HEK293 (cell line): ENCODE data around the gene CSKMT.

ENCODE experiments used
- BCL11B ChIP-seq: fragments of 450-650 bp; formaldehyde crosslinking; IDR thresholded peaks from 2 replicates; pipeline ENCODE4 v1.5.1; 2016; ENCODE audit warnings: low read depth, missing biosample characterization, missing genetic modification characterization
- HIC1 ChIP-seq: fragments of 450-650 bp; formaldehyde crosslinking; IDR thresholded peaks from 2 replicates; pipeline ENCODE4 v1.5.1; 2016; ENCODE audit warnings: missing biosample characterization, missing genetic modification characterization
- IKZF3 ChIP-seq: fragments of 450-650 bp; IDR thresholded peaks from 2 replicates; pipeline ENCODE4 v1.5.0; 2018; ENCODE audit warnings: missing biosample characterization, mild to moderate bottlenecking, missing genetic modification characterization, moderate library complexity
- KLF10 ChIP-seq: fragments of 450-650 bp; IDR thresholded peaks from 2 replicates; pipeline ENCODE4 v1.5.1; 2018; ENCODE audit warnings: missing biosample characterization, mild to moderate bottlenecking, missing genetic modification characterization
- SP3 ChIP-seq: fragments of 450-650 bp; formaldehyde crosslinking; IDR thresholded peaks from 2 replicates; pipeline ENCODE4 v1.5.1; 2016; ENCODE audit warnings: missing biosample characterization, missing genetic modification characterization
- ZBTB11 ChIP-seq: fragments of 450-650 bp; formaldehyde crosslinking; conservative IDR thresholded peaks from 2 replicates; pipeline ENCODE4 v1.5.1; 2016; ENCODE audit warnings: low read depth, missing biosample characterization, missing genetic modification characterization
- ZBTB20 ChIP-seq: fragments of 450-650 bp; formaldehyde crosslinking; IDR thresholded peaks from 2 replicates; pipeline ENCODE4 v1.5.1; 2016; ENCODE audit warnings: missing biosample characterization, missing genetic modification characterization
- ZNF138 ChIP-seq: fragments of 450-650 bp; formaldehyde crosslinking; IDR thresholded peaks from 2 replicates; pipeline ENCODE4 v1.5.1; 2016; ENCODE audit warnings: missing biosample characterization, missing genetic modification characterization, borderline replicate concordance
- ZNF214 ChIP-seq: fragments of 450-650 bp; formaldehyde crosslinking; IDR thresholded peaks from 2 replicates; pipeline ENCODE4 v1.5.1; 2017; ENCODE audit warnings: missing biosample characterization, mild to moderate bottlenecking, missing genetic modification characterization, borderline replicate concordance
- ZNF239 ChIP-seq: fragments of 450-650 bp; formaldehyde crosslinking; IDR thresholded peaks from 2 replicates; pipeline ENCODE4 v1.5.1; 2016; ENCODE audit warnings: missing biosample characterization, missing genetic modification characterization
- ZNF292 ChIP-seq: fragments of 450-650 bp; formaldehyde crosslinking; IDR thresholded peaks from 2 replicates; pipeline ENCODE4 v1.5.1; 2016; ENCODE audit warnings: low read depth, missing biosample characterization, missing genetic modification characterization, borderline replicate concordance
- ZNF433 ChIP-seq: fragments of 450-650 bp; formaldehyde crosslinking; IDR thresholded peaks from 2 replicates; pipeline ENCODE4 v1.5.1; 2016; ENCODE audit warnings: missing biosample characterization, missing genetic modification characterization, low read depth
- ZNF555 ChIP-seq: fragments of 450-650 bp; formaldehyde crosslinking; conservative IDR thresholded peaks from 2 replicates; pipeline ENCODE4 v1.5.1; 2017; ENCODE audit warnings: missing biosample characterization, mild to moderate bottlenecking, missing genetic modification characterization, inconsistent platforms
- ZNF830 ChIP-seq: fragments of 450-650 bp; IDR thresholded peaks from 2 replicates; pipeline ENCODE4 v1.5.0; 2018; ENCODE audit warnings: missing biosample characterization, missing genetic modification characterization, low read depth, mild to moderate bottlenecking, moderate library complexity
- TF ChIP-seq, protein P1 (sequence below): fragments of 450-650 bp; formaldehyde crosslinking; optimal IDR thresholded peaks from 2 replicates; pipeline ENCODE3; 2016; ENCODE audit warnings: missing biosample characterization, mild to moderate bottlenecking, missing genetic modification characterization
- TF ChIP-seq, protein P2 (sequence below): fragments of 450-650 bp; formaldehyde crosslinking; IDR thresholded peaks from 2 replicates; pipeline ENCODE4 v1.5.1; 2017; ENCODE audit warnings: missing biosample characterization, mild to moderate bottlenecking, missing genetic modification characterization, moderate library complexity
- TF ChIP-seq, protein P3 (sequence below): fragments of 450-650 bp; formaldehyde crosslinking; IDR thresholded peaks from 2 replicates; pipeline ENCODE4 v1.5.1; 2017; ENCODE audit warnings: missing biosample characterization, missing genetic modification characterization
- TF ChIP-seq, protein P4 (sequence below): fragments of 450-650 bp; formaldehyde crosslinking; IDR thresholded peaks from 2 replicates; pipeline ENCODE4 v1.5.1; 2016; ENCODE audit warnings: missing biosample characterization, missing genetic modification characterization

The CSKMT gene

GRCh38 chr11:62707277-62707861 lies 42.3 kb downstream of the CSKMT start, which contains the start of the genes BSCL2 and GNG3 (continued):
- TF ChIP-seq HIC1 (tag by site-specific recombination) (no peak), SP3 (tag by site-specific recombination) (no peak), ZNF239 (tag by site-specific recombination) (no peak), ZNF830 (no peak), BCL11B (tag by site-specific recombination) (no peak), KLF10 (tag by site-specific recombination) (peak; percentile 56; the same call in 1 of the 2 replicates), ZNF555 (tag by site-specific recombination) (no peak), IKZF3 (tag by site-specific recombination) (no peak), ZNF138 (tag by site-specific recombination) (no peak), ZNF433 (no peak), ZNF292 (tag by site-specific recombination) (no peak), ZBTB11 (tag by site-specific recombination) (no peak), ZNF214 (tag by site-specific recombination) (no peak), ZBTB20 (no peak)
- TF ChIP-seq, protein P1, sequence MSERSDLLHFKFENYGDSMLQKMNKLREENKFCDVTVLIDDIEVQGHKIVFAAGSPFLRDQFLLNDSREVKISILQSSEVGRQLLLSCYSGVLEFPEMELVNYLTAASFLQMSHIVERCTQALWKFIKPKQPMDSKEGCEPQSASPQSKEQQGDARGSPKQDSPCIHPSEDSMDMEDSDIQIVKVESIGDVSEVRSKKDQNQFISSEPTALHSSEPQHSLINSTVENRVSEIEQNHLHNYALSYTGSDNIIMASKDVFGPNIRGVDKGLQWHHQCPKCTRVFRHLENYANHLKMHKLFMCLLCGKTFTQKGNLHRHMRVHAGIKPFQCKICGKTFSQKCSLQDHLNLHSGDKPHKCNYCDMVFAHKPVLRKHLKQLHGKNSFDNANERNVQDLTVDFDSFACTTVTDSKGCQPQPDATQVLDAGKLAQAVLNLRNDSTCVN (tag by site-specific recombination), result peak; percentile 15
- TF ChIP-seq, protein P2, sequence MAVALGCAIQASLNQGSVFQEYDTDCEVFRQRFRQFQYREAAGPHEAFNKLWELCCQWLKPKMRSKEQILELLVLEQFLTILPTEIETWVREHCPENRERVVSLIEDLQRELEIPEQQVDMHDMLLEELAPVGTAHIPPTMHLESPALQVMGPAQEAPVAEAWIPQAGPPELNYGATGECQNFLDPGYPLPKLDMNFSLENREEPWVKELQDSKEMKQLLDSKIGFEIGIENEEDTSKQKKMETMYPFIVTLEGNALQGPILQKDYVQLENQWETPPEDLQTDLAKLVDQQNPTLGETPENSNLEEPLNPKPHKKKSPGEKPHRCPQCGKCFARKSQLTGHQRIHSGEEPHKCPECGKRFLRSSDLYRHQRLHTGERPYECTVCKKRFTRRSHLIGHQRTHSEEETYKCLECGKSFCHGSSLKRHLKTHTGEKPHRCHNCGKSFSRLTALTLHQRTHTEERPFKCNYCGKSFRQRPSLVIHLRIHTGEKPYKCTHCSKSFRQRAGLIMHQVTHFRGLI (tag by site-specific recombination), result no peak
- TF ChIP-seq, protein P3, sequence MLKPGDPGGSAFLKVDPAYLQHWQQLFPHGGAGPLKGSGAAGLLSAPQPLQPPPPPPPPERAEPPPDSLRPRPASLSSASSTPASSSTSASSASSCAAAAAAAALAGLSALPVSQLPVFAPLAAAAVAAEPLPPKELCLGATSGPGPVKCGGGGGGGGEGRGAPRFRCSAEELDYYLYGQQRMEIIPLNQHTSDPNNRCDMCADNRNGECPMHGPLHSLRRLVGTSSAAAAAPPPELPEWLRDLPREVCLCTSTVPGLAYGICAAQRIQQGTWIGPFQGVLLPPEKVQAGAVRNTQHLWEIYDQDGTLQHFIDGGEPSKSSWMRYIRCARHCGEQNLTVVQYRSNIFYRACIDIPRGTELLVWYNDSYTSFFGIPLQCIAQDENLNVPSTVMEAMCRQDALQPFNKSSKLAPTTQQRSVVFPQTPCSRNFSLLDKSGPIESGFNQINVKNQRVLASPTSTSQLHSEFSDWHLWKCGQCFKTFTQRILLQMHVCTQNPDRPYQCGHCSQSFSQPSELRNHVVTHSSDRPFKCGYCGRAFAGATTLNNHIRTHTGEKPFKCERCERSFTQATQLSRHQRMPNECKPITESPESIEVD (tag by site-specific recombination), result no peak
- TF ChIP-seq, protein P4, sequence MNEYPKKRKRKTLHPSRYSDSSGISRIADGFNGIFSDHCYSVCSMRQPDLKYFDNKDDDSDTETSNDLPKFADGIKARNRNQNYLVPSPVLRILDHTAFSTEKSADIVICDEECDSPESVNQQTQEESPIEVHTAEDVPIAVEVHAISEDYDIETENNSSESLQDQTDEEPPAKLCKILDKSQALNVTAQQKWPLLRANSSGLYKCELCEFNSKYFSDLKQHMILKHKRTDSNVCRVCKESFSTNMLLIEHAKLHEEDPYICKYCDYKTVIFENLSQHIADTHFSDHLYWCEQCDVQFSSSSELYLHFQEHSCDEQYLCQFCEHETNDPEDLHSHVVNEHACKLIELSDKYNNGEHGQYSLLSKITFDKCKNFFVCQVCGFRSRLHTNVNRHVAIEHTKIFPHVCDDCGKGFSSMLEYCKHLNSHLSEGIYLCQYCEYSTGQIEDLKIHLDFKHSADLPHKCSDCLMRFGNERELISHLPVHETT (tag by site-specific recombination), result 0 out of 2 replicates have a peak, but pooled peaks have one; percentile 52
- TF ChIP-seq, all 188 proteins: peak for 19
